Endodermal cell (in vitro differentiated cells): ENCODE data around the gene GUCD1. TPM values are rescaled to one million over a fixed set of nuclear protein-coding genes. Genes with fewer than 3 reads are reported as not detected.
A peak's percentile ranks its signal among the peaks of the same experiment; 100 is the strongest.

Source experiments
- DNase-seq: peaks from one replicate; pipeline ENCODE4 v3.0.0-alpha.2; 2017
- H3K27ac ChIP-seq: 2 replicates; pipeline ENCODE4 v1.5.1; 2013; ENCODE audit warnings: mild to moderate bottlenecking, low read depth, low read length, moderate library complexity
- H3K27me3 ChIP-seq: 2 replicates; pipeline ENCODE4 v1.6.1; 2013; ENCODE audit warnings: mild to moderate bottlenecking, low read length, moderate library complexity; ENCODE audit not compliant: insufficient read depth, control insufficient read depth, poor library complexity, severe bottlenecking
- H3K36me3 ChIP-seq: 2 replicates; pipeline ENCODE4 v1.7.0; 2013; ENCODE audit warnings: mild to moderate bottlenecking, low read length, moderate library complexity; ENCODE audit not compliant: control insufficient read depth, insufficient read depth
- H3K4me1 ChIP-seq: one replicate; pipeline ENCODE4 v1.7.0; 2013; ENCODE audit warnings: low read length; ENCODE audit not compliant: control insufficient read depth, insufficient read depth
- H3K4me3 ChIP-seq: 2 replicates; pipeline ENCODE4 v1.5.1; 2013; ENCODE audit warnings: mild to moderate bottlenecking, low read length, moderate library complexity
- H3K9ac ChIP-seq: 2 replicates; pipeline ENCODE4 v1.6.1; 2013; ENCODE audit warnings: mild to moderate bottlenecking, low read length, moderate library complexity; ENCODE audit not compliant: poor library complexity, severe bottlenecking; ENCODE audit errors: extremely low read depth
- H3K9me3 ChIP-seq: 2 replicates; pipeline ENCODE4 v1.6.1; 2013; ENCODE audit warnings: mild to moderate bottlenecking, low read length, moderate library complexity; ENCODE audit not compliant: control insufficient read depth
- H3K27ac Mint-ChIP-seq: 2 replicates; pipeline ENCODE4 v1.8.0; 2020; ENCODE audit warnings: mixed read lengths
- H3K27me3 Mint-ChIP-seq: 2 replicates; pipeline ENCODE4 v1.8.0; 2021; ENCODE audit warnings: mild to moderate bottlenecking, mixed read lengths; ENCODE audit not compliant: insufficient read depth
- H3K36me3 Mint-ChIP-seq: 2 replicates; pipeline ENCODE4 v1.8.0; 2020; ENCODE audit warnings: low read depth, mixed read lengths
- H3K4me1 Mint-ChIP-seq: 2 replicates; pipeline ENCODE4 v1.8.0; 2020; ENCODE audit warnings: mixed read lengths
- H3K4me3 Mint-ChIP-seq: 2 replicates; pipeline ENCODE4 v1.8.0; 2020; ENCODE audit warnings: mild to moderate bottlenecking, moderate library complexity, mixed read lengths
- H3K9me3 Mint-ChIP-seq: 2 replicates; pipeline ENCODE4 v1.8.0; 2020; ENCODE audit warnings: mild to moderate bottlenecking, mixed read lengths
- WGBS, 2 experiments: methylation state at CpG; one replicate each; pipeline versions ENCODE4 v1.1.5 to v1.1.7; 2013; ENCODE audit warnings: missing lambda C conversion rate in 2 of 2, mixed read lengths in 1 of 2; ENCODE audit not compliant: insufficient coverage in 1 of 2, insufficient read length in 1 of 2; 5-methylcytosine and 5-hydroxymethylcytosine counted together
- total RNA-seq, 2 donors: library from RNA; stranded (reverse); fragmentation: NEBNext Ultra II Directional in 1 of 2; extraction: Animal tissue kit (Norgen Biotek cat#: 25700) in 1 of 2; gene quantifications; 2 replicates in 1 of 2; 3 replicates in 1 of 2; pipeline ENCODE4 v1.2.1, GENCODE V29; 2021
- TF ChIP-seq, protein P1 (sequence below): fragments of 200-600 bp; sonication (generic); conservative IDR thresholded peaks from 2 replicates; pipeline ENCODE4 v1.5.0; 2021; ENCODE audit warnings: antibody characterized with exemption, mild to moderate bottlenecking

The GUCD1 gene
- total RNA-seq, 2 donors from 2014 or later: 64.7 to 73.6 TPM

DNA sequence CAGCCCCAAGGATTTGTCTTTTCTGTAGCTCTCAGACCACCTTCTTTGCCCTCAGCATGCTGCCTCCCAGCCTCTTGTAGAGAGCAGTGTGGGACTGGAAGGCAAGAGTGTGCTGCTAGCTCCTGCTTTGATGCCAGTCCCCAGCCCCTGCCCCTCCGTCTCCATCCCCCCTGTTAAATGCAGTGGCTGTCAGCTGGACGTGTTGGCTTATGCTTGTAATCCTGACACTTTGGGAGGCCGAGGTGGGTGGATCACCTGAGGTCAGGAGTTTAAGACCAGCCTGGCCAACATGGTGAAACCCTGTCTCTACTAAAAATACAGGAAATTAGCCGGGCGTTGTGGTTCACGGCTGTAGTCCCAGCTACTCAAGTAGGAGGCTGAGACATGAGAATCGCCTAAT, 16.3 kb upstream of the GUCD1 start:
- Histone ChIP-seq H3K36me3 (peaks cover 76% of the 10 kb centered on the region), H3K9me3 (no peaks in the 10 kb centered on the region), H3K9ac (no peak overlapping the region), H3K4me3 (no peak overlapping the region), H3K27me3 (no peaks in the 10 kb centered on the region), H3K4me1 (no peaks in the 10 kb centered on the region), H3K27ac (no peak overlapping the region)
- no peak overlapping the region for H3K4me3 Mint-ChIP-seq
- H3K9me3 Mint-ChIP-seq: no peaks in the 10 kb centered on the region
- H3K36me3 Mint-ChIP-seq: peaks cover 67% of the 10 kb centered on the region
- 96% methylated on average over 7 of the region's 7 CpGs for WGBS, 2 experiments
- DNase-seq: no peak
- H3K4me1 Mint-ChIP-seq: no peaks in the 10 kb centered on the region
- TF ChIP-seq, protein P1, sequence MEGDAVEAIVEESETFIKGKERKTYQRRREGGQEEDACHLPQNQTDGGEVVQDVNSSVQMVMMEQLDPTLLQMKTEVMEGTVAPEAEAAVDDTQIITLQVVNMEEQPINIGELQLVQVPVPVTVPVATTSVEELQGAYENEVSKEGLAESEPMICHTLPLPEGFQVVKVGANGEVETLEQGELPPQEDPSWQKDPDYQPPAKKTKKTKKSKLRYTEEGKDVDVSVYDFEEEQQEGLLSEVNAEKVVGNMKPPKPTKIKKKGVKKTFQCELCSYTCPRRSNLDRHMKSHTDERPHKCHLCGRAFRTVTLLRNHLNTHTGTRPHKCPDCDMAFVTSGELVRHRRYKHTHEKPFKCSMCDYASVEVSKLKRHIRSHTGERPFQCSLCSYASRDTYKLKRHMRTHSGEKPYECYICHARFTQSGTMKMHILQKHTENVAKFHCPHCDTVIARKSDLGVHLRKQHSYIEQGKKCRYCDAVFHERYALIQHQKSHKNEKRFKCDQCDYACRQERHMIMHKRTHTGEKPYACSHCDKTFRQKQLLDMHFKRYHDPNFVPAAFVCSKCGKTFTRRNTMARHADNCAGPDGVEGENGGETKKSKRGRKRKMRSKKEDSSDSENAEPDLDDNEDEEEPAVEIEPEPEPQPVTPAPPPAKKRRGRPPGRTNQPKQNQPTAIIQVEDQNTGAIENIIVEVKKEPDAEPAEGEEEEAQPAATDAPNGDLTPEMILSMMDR: no peak
- no peak overlapping the region for H3K27ac Mint-ChIP-seq
- no peaks in the 10 kb centered on the region for H3K27me3 Mint-ChIP-seq

DNA sequence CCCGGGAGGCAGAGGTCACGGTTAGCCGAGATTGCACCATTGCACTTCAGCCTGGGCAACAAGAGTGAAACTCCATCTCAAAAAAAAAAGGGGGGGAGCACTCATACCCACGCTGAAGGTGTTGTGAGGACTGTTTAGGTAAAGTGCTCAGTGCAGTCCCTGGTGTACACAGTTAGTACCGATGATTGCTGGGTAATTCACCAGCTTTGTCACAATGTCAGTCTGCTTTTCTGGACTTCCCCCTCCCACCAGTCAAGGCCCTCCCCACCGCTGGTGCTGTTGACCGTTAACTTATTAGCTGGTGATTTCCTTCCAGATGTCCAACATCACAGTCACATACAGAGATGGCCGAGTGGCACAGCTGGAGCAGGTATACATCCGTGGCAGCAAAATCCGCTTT, 12.7 kb upstream of the GUCD1 start:
- TF ChIP-seq, protein P1: no peak
- Histone ChIP-seq H3K9me3 (no peaks in the 10 kb centered on the region), H3K36me3 (peaks cover 86% of the 10 kb centered on the region), H3K27ac (no peak overlapping the region), H3K9ac (no peak overlapping the region), H3K4me3 (no peak overlapping the region), H3K27me3 (no peaks in the 10 kb centered on the region), H3K4me1 (no peaks in the 10 kb centered on the region)
- no peak for DNase-seq
- H3K27me3 Mint-ChIP-seq: no peaks in the 10 kb centered on the region
- no peak overlapping the region for H3K27ac Mint-ChIP-seq
- H3K9me3 Mint-ChIP-seq: no peaks in the 10 kb centered on the region
- no peak overlapping the region for H3K4me3 Mint-ChIP-seq
- no peaks in the 10 kb centered on the region for H3K4me1 Mint-ChIP-seq
- H3K36me3 Mint-ChIP-seq: peaks cover 57% of the 10 kb centered on the region
- 96 to 100% methylated on average over 5 to 10 of the region's 10 CpGs for WGBS, 2 experiments

DNA sequence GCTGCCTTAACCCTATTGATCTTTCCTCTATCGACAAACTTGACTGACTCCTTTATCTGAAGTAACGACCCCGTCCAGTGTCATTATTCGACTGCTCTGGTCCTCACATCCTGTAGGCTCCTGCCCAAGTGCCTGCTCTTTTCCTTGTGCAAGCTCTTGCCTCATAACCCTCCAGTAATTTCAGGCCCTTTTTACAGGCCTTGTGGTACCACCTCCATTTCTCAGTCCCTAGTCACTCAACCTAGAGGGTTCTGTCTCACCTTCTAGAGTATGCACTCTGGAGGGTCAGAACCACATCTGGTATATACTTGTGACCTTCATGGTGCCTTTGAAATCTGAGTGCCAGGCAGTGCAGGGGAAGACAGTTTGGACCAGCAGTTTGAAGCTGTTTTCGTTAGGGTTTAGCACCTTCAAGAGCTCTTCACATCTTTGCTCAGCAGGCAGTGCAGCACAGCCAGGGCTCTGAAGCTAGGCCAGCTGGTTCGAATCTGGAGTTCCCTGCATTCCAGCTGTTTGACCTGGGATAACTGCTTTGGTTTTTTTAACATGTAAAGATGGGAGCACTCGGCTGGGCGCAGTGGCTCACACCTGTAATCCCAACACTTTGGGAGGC, 12.1 kb upstream of the GUCD1 start:
- H3K27ac Mint-ChIP-seq: peak overlapping the region; percentile 12
- Histone ChIP-seq H3K36me3 (peaks cover 84% of the 10 kb centered on the region), H3K9me3 (no peaks in the 10 kb centered on the region), H3K27me3 (no peaks in the 10 kb centered on the region), H3K27ac (no peak overlapping the region), H3K9ac (no peak overlapping the region), H3K4me1 (no peaks in the 10 kb centered on the region), H3K4me3 (no peak overlapping the region)
- TF ChIP-seq, protein P1: no peak
- H3K27me3 Mint-ChIP-seq: no peaks in the 10 kb centered on the region
- WGBS, 2 experiments: 93 to 94% methylated on average over 8 of the region's 8 CpGs
- peaks cover 55% of the 10 kb centered on the region for H3K36me3 Mint-ChIP-seq
- H3K4me1 Mint-ChIP-seq: no peaks in the 10 kb centered on the region
- H3K9me3 Mint-ChIP-seq: no peaks in the 10 kb centered on the region
- H3K4me3 Mint-ChIP-seq: no peak overlapping the region
- no peak for DNase-seq
